ENCODE data around the gene LHFPL3. TPM values are rescaled to one million over a fixed set of nuclear protein-coding genes. Genes with fewer than 3 reads are reported as not detected.

Gene LHFPL3
- total and polyA plus RNA-seq, 2 experiments from 2014 or later = 0.24 TPM; not detected in 1

GRCh38 chr7:104761892-104762291 lies 433.5 kb downstream of the LHFPL3 start:
- Mint-ChIP-seq H3K27me3 (ENCODE audit: insufficient read depth, low read depth, poor library complexity) (no peaks in the 10 kb centered on the region), H3K27ac (no peak overlapping the region), H3K36me3 (ENCODE audit: low read depth) (no peaks in the 10 kb centered on the region), H3K9me3 (no peaks in the 10 kb centered on the region), H3K4me1 (no peaks in the 10 kb centered on the region), H3K4me3 (no peak overlapping the region)
- Histone ChIP-seq H3K4me3 (no peak overlapping the region), H4K20me1 (replicated peaks; ENCODE audit: insufficient read depth) (no peaks in the 10 kb centered on the region), H3K79me2 (replicated peaks; ENCODE audit: insufficient read depth) (no peaks in the 10 kb centered on the region), H3K36me3 (ENCODE audit: insufficient read depth) (no peaks in the 10 kb centered on the region), H3K4me2 (no peak overlapping the region), H3K27me3 (ENCODE audit: insufficient read depth) (no peaks in the 10 kb centered on the region), H3K9me2 (ENCODE audit: insufficient read depth) (no peaks in the 10 kb centered on the region), H3K27ac (ENCODE audit: low read depth) (no peak overlapping the region), H2AFZ (no peak overlapping the region), H3K4me1 (ENCODE audit: insufficient read depth) (no peaks in the 10 kb centered on the region), H3F3A (replicated peaks; ENCODE audit: low read depth) (no peaks in the 10 kb centered on the region)
- ATAC-seq = no peak
- no peak for TF ChIP-seq ZNF114 (CRISPR knock-in tag; IDR thresholded peaks at IDR 0.05)
- TF ChIP-seq JUNB (IDR thresholded peaks at IDR 0.05; ENCODE audit: unreplicated experiment) = no peak
- no peak for TF ChIP-seq NANOG (IDR thresholded peaks at IDR 0.05; ENCODE audit: borderline replicate concordance)
- no peak for TF ChIP-seq EZH2phosphoT487 (IDR thresholded peaks at IDR 0.05; ENCODE audit: unreplicated experiment)
- no peak for TF ChIP-seq ZNF331 (CRISPR knock-in tag; IDR thresholded peaks at IDR 0.05; ENCODE audit: low read depth)
- TF ChIP-seq EZH2 (IDR thresholded peaks at IDR 0.05; ENCODE audit: low read depth, unreplicated experiment) = no peak
- no peak for TF ChIP-seq ETS1 (IDR thresholded peaks at IDR 0.05)
- TF ChIP-seq CTCF (conservative IDR thresholded peaks at IDR 0.05; ENCODE audit: low read depth in 2 of 2) = no peak
- TF ChIP-seq CREB1 (CRISPR knock-in tag; IDR thresholded peaks at IDR 0.05; ENCODE audit: low read depth) = no peak
- no peak for TF ChIP-seq STAT1 (IDR thresholded peaks at IDR 0.05; ENCODE audit: unreplicated experiment)
- TF ChIP-seq ZNF462 (CRISPR knock-in tag; IDR thresholded peaks at IDR 0.05) = no peak
- no peak for TF ChIP-seq POLR2AphosphoS5 (IDR thresholded peaks at IDR 0.05; ENCODE audit: low read depth)
- no peak for TF ChIP-seq REST (IDR thresholded peaks at IDR 0.05; ENCODE audit: unreplicated experiment)
- no peak for DNase-seq (ENCODE audit: low spot score)
